NB4 (cell line): ENCODE measurements around the gene GRID1.

Source experiments
- POLR2A ChIP-seq: IDR thresholded peaks from 2 replicates; pipeline ENCODE4 v1.6.1; 2011; ENCODE audit warnings: mild to moderate bottlenecking; ENCODE audit not compliant: insufficient read length; ENCODE audit errors: extremely low read depth
- TF ChIP-seq, protein P1 (sequence below): IDR thresholded peaks from one replicate; pipeline ENCODE4 v1.5.1; 2012; ENCODE audit warnings: low read depth, low read length
- TF ChIP-seq, protein P2 (sequence below): IDR thresholded peaks from 2 replicates; pipeline ENCODE4 v1.6.1; 2011; ENCODE audit warnings: low read depth, low read length

DNA sequence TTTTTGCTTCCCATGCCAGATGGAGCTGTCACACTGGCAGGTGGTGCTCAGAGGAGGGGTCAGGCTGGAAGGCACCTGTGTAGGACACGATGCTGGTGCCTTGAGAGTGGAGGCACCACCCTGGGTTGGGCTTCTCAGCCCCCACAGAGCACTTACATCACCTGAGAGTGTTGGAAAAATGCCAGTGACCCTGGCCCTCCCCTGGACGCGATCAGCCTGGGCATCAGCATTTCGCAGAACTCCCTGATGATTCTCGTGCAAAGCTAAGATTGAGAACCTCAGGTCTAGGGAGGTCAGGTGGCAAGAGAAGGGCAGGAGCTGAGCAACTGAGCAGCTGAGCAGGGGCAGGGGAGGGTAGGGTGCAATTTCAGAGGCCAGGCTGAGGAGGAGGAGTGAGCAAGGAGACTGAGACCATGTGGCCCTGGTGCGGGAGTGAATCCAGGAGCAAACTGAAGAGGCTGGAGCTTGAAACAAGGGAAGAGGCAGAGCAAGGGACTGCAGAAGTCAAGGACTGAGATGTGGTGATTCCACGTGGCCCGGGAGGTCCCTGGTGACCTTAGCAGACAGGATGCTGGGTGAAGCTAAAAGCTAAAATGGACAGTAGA is 24.7 kb upstream of the GRID1 start:
- TF ChIP-seq, protein P1, sequence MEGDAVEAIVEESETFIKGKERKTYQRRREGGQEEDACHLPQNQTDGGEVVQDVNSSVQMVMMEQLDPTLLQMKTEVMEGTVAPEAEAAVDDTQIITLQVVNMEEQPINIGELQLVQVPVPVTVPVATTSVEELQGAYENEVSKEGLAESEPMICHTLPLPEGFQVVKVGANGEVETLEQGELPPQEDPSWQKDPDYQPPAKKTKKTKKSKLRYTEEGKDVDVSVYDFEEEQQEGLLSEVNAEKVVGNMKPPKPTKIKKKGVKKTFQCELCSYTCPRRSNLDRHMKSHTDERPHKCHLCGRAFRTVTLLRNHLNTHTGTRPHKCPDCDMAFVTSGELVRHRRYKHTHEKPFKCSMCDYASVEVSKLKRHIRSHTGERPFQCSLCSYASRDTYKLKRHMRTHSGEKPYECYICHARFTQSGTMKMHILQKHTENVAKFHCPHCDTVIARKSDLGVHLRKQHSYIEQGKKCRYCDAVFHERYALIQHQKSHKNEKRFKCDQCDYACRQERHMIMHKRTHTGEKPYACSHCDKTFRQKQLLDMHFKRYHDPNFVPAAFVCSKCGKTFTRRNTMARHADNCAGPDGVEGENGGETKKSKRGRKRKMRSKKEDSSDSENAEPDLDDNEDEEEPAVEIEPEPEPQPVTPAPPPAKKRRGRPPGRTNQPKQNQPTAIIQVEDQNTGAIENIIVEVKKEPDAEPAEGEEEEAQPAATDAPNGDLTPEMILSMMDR, result no peak
- TF ChIP-seq POLR2A, result no peak
- TF ChIP-seq, protein P2, sequence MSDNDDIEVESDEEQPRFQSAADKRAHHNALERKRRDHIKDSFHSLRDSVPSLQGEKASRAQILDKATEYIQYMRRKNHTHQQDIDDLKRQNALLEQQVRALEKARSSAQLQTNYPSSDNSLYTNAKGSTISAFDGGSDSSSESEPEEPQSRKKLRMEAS, result no peak
